ENCODE results near the gene C7orf33.

DNA sequence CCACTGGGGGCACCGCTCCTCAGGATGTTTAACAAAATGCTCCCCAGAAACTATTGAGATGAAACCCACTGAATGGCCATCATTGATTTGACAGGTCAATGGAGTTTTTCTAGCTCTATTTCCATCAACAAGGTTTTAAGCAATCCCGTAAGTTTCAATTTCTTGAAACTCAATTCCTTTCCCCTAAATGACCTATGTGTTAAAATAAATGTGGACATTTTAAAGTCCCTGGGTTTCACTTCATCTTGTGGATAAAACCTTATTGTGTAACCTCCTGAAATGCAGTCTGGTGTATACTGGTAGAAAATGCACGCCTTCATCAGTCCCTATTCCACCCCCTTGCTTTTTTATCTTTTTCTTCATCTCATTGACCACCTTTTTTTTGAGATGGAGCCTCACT lies 8.9 kb upstream of the C7orf33 start:
- TF ChIP-seq, protein P1, sequence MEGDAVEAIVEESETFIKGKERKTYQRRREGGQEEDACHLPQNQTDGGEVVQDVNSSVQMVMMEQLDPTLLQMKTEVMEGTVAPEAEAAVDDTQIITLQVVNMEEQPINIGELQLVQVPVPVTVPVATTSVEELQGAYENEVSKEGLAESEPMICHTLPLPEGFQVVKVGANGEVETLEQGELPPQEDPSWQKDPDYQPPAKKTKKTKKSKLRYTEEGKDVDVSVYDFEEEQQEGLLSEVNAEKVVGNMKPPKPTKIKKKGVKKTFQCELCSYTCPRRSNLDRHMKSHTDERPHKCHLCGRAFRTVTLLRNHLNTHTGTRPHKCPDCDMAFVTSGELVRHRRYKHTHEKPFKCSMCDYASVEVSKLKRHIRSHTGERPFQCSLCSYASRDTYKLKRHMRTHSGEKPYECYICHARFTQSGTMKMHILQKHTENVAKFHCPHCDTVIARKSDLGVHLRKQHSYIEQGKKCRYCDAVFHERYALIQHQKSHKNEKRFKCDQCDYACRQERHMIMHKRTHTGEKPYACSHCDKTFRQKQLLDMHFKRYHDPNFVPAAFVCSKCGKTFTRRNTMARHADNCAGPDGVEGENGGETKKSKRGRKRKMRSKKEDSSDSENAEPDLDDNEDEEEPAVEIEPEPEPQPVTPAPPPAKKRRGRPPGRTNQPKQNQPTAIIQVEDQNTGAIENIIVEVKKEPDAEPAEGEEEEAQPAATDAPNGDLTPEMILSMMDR (IDR thresholded peaks at IDR 0.05): no peak
- TF ChIP-seq CREM (CRISPR knock-in tag; IDR thresholded peaks at IDR 0.05) (no peak), ATF2 (CRISPR knock-in tag; IDR thresholded peaks at IDR 0.05; ENCODE audit: borderline replicate concordance, low read depth) (no peak), ZNF121 (CRISPR knock-in tag; IDR thresholded peaks at IDR 0.05) (no peak), ELF4 (CRISPR knock-in tag; IDR thresholded peaks at IDR 0.05; ENCODE audit: low read depth) (no peak), SP1 (CRISPR knock-in tag; conservative IDR thresholded peaks at IDR 0.05) (no peak), ZMAT4 (CRISPR knock-in tag; IDR thresholded peaks at IDR 0.05) (no peak), NR1H2 (CRISPR knock-in tag; IDR thresholded peaks at IDR 0.05) (no peak), ZNF423 (CRISPR knock-in tag; IDR thresholded peaks at IDR 0.05) (no peak), TCF7 (CRISPR knock-in tag; IDR thresholded peaks at IDR 0.05; ENCODE audit: low read depth) (no peak), ZBTB21 (CRISPR knock-in tag; IDR thresholded peaks at IDR 0.05; ENCODE audit: borderline replicate concordance) (no peak)
- TF ChIP-seq, protein P2, sequence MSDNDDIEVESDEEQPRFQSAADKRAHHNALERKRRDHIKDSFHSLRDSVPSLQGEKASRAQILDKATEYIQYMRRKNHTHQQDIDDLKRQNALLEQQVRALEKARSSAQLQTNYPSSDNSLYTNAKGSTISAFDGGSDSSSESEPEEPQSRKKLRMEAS (CRISPR knock-in tag; IDR thresholded peaks at IDR 0.05): no peak
- TF ChIP-seq, protein P3, sequence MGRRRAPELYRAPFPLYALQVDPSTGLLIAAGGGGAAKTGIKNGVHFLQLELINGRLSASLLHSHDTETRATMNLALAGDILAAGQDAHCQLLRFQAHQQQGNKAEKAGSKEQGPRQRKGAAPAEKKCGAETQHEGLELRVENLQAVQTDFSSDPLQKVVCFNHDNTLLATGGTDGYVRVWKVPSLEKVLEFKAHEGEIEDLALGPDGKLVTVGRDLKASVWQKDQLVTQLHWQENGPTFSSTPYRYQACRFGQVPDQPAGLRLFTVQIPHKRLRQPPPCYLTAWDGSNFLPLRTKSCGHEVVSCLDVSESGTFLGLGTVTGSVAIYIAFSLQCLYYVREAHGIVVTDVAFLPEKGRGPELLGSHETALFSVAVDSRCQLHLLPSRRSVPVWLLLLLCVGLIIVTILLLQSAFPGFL (CRISPR knock-in tag; IDR thresholded peaks at IDR 0.05; ENCODE audit: borderline replicate concordance): no peak
